Activated CD8-positive, alpha-beta memory T cell treated with anti-CD3 and anti-CD28 coated beads, Interleukin-2, amount 10 ng/mL, durations not matched to agents 7 days and 5 days (primary cell): ENCODE data around the gene RELL1. TPM values are rescaled to one million over a fixed set of nuclear protein-coding genes. Genes with fewer than 3 reads are reported as not detected.

Experiments
- ATAC-seq: fragments of 150-1000 bp; cut with Tn5 transposase; one replicate; pipeline ENCODE4 v1.10.0; 2021; ENCODE audit warnings: moderate library complexity
- CTCF ChIA-PET: fragments of 350-600 bp; sonication (Branson Sonifier 250); formaldehyde crosslinking; loops from one replicate; lab custom pipeline; 2021; ENCODE audit warnings: antibody characterized with exemption; lab: Charles Lee
- DNase-seq: peaks from one replicate; pipeline ENCODE4 v3.0.0-alpha.2; 2020
- H3K27ac Mint-ChIP-seq: one replicate; pipeline ENCODE4 v1.8.0; 2021; ENCODE audit warnings: mild to moderate bottlenecking, mixed read lengths
- H3K27me3 Mint-ChIP-seq: one replicate; pipeline ENCODE4 v1.8.0; 2021; ENCODE audit warnings: mixed read lengths
- H3K36me3 Mint-ChIP-seq: one replicate; pipeline ENCODE4 v1.8.0; 2021; ENCODE audit warnings: mild to moderate bottlenecking, mixed read lengths
- H3K4me1 Mint-ChIP-seq: one replicate; pipeline ENCODE4 v1.8.0; 2021; ENCODE audit warnings: mixed read lengths
- H3K4me3 Mint-ChIP-seq: one replicate; pipeline ENCODE4 v1.8.0; 2021; ENCODE audit warnings: mild to moderate bottlenecking, moderate library complexity, mixed read lengths
- H3K9me3 Mint-ChIP-seq: one replicate; pipeline ENCODE4 v1.8.0; 2022; ENCODE audit warnings: low read depth, mixed read lengths
- total RNA-seq, 2 experiments: library from RNA; stranded (reverse); gene quantifications; one replicate each; pipeline ENCODE4 v1.2.3, GENCODE V29; 2021

The RELL1 gene
- total RNA-seq, 2 experiments from 2014 or later, result 35.5 to 42.3 TPM

- CTCF ChIA-PET, result no interaction called here
- H3K27me3 Mint-ChIP-seq, result peaks cover 3% of the 10 kb centered on the region
- ATAC-seq (no peak), DNase-seq (no peak)
- no peak overlapping the region for H3K4me3 Mint-ChIP-seq
- H3K4me1 Mint-ChIP-seq, result peaks cover 33% of the 10 kb centered on the region
- H3K9me3 Mint-ChIP-seq, result no peaks in the 10 kb centered on the region
- H3K27ac Mint-ChIP-seq, result no peak overlapping the region
- H3K36me3 Mint-ChIP-seq, result peaks cover 1% of the 10 kb centered on the region
These were observed 31.4 kb upstream of the RELL1 start for GRCh38 chr4:37717576-37717975.

GRCh38 chr4:37715889-37716402, 29.8 kb upstream of the RELL1 start:
- DNase-seq (peak; percentile 62), ATAC-seq (peak; percentile 82)
- H3K36me3 Mint-ChIP-seq, result peaks cover 1% of the 10 kb centered on the region
- no peak overlapping the region for H3K4me3 Mint-ChIP-seq
- CTCF ChIA-PET, result no interaction called here
- H3K27ac Mint-ChIP-seq, result peak overlapping the region; percentile 55
- peaks cover 24% of the 10 kb centered on the region for H3K4me1 Mint-ChIP-seq
- H3K9me3 Mint-ChIP-seq, result no peaks in the 10 kb centered on the region
- H3K27me3 Mint-ChIP-seq, result peaks cover 13% of the 10 kb centered on the region

DNA sequence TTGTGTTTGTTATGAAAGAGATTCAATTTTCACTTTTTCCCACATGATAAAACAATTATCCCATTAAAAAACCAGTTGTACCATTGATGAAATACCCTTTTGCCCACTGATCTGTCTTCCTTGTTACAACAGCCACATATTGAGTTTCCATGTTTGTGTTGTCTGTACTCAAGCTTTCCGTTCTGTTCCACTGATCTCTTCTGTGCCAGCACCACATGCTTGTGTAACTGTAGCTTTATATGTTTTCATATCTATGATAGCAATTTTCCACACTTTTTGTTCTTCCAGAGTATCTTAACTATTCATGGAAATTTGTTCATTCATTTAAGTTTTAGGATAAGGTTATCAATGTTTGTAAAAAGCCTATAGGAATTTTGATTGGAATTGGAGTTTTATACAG, 24.3 kb upstream of the RELL1 start:
- CTCF ChIA-PET, result no interaction called here
- Mint-ChIP-seq H3K4me3 (no peak overlapping the region), H3K4me1 (peaks cover 8% of the 10 kb centered on the region), H3K27me3 (peaks cover 28% of the 10 kb centered on the region), H3K27ac (no peak overlapping the region), H3K9me3 (no peaks in the 10 kb centered on the region), H3K36me3 (no peaks in the 10 kb centered on the region)
- no peak for ATAC-seq
- DNase-seq, result no peak

GRCh38 chr4:37706032-37706431, 19.9 kb upstream of the RELL1 start:
- no peak for ATAC-seq
- Mint-ChIP-seq H3K27ac (no peak overlapping the region), H3K4me1 (no peaks in the 10 kb centered on the region), H3K4me3 (no peak overlapping the region), H3K9me3 (no peaks in the 10 kb centered on the region), H3K36me3 (no peaks in the 10 kb centered on the region), H3K27me3 (peaks cover 26% of the 10 kb centered on the region)
- no peak for DNase-seq
- CTCF ChIA-PET, result no interaction called here

- no peaks in the 10 kb centered on the region for H3K9me3 Mint-ChIP-seq
- H3K4me1 Mint-ChIP-seq, result no peaks in the 10 kb centered on the region
- no peaks in the 10 kb centered on the region for H3K36me3 Mint-ChIP-seq
- H3K4me3 Mint-ChIP-seq, result no peak overlapping the region
- H3K27ac Mint-ChIP-seq, result no peak overlapping the region
- CTCF ChIA-PET, result interaction anchor here (1.5 kb wide), 1 partner anchor 30 kb away, joined by 3 read pairs; no protein-coding TSS in a partner anchor
- DNase-seq (no peak), ATAC-seq (no peak)
- H3K27me3 Mint-ChIP-seq, result peaks cover 27% of the 10 kb centered on the region
These were observed 19.4 kb upstream of the RELL1 start for GRCh38 chr4:37705571-37705970.

- ATAC-seq, result no peak
- no peak for DNase-seq
- Mint-ChIP-seq H3K9me3 (no peaks in the 10 kb centered on the region), H3K27ac (no peak overlapping the region), H3K4me3 (no peak overlapping the region), H3K36me3 (no peaks in the 10 kb centered on the region), H3K27me3 (peaks cover 32% of the 10 kb centered on the region), H3K4me1 (no peaks in the 10 kb centered on the region)
- CTCF ChIA-PET, result no interaction called here
These were observed 13.8 kb upstream of the RELL1 start for GRCh38 chr4:37699868-37700481.

GRCh38 chr4:37697566-37697965, 11.4 kb upstream of the RELL1 start:
- no peak overlapping the region for H3K4me3 Mint-ChIP-seq
- CTCF ChIA-PET, result no interaction called here
- DNase-seq (no peak), ATAC-seq (no peak)
- H3K27me3 Mint-ChIP-seq, result peaks cover 25% of the 10 kb centered on the region
- H3K27ac Mint-ChIP-seq, result no peak overlapping the region
- no peaks in the 10 kb centered on the region for H3K36me3 Mint-ChIP-seq
- H3K4me1 Mint-ChIP-seq, result no peaks in the 10 kb centered on the region
- H3K9me3 Mint-ChIP-seq, result peaks cover 1% of the 10 kb centered on the region

DNA sequence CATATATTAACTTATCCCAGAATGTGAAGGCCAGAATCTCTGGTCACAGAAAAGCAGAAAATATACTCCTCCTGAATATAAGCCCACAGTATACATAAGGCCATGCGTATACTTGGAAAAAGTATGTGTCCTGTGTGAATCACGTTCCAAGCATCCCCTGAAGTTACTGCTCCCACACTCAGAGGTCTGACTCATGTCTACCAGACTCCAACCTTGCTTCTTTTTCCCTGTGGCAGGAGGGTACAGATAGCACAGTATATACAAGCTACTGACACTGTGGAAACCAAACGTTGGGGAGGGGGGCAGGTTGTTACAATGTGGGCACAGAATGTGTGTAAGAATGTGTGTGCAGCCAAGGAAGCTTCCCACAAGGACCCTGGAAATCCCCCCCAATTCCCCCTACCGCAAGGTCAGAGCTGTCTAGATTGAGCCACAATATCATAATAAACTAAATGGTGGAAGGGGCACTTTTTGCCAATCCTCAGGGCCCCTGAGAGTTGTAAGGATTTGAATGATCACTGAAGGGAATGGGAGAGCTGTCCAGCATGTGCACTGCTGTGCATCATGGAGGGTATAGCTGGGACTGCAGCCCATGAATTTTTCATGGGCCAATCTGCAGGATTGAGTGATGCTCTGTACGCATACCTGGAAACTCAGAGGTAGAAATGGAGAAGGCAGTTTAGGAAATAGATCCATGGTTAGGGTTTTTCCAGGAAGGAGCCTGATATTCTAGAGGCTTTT, 7.4 kb upstream of the RELL1 start:
- H3K36me3 Mint-ChIP-seq, result peaks cover 2% of the 10 kb centered on the region
- H3K4me3 Mint-ChIP-seq, result no peak overlapping the region
- DNase-seq, result no peak
- CTCF ChIA-PET, result no interaction called here
- no peak for ATAC-seq
- no peak overlapping the region for H3K27ac Mint-ChIP-seq
- peaks cover 13% of the 10 kb centered on the region for H3K27me3 Mint-ChIP-seq
- no peaks in the 10 kb centered on the region for H3K4me1 Mint-ChIP-seq
- peaks cover 3% of the 10 kb centered on the region for H3K9me3 Mint-ChIP-seq

DNA sequence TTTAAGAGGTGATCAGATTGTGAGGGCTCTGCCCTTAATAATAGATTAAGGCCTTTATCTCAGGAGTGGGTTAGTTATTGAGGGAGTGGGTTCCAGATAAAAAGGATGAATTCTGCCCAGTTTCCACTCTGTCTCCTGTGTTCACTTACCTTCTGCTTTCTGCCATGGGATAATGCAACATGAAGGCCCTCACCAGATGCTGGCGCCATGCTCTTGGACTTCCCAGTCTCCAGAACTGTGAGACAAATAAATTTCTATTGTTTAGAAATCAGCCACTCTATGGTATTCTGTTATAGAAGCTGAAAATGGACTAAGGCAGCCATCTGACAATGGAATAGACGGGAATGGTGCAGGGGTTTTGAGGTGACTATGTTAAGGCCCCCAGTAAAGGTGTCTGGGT, 6.9 kb upstream of the RELL1 start:
- H3K36me3 Mint-ChIP-seq, result peaks cover 2% of the 10 kb centered on the region
- no peaks in the 10 kb centered on the region for H3K4me1 Mint-ChIP-seq
- H3K27ac Mint-ChIP-seq, result no peak overlapping the region
- ATAC-seq (no peak), DNase-seq (no peak)
- H3K27me3 Mint-ChIP-seq, result peaks cover 8% of the 10 kb centered on the region
- H3K9me3 Mint-ChIP-seq, result peaks cover 3% of the 10 kb centered on the region
- CTCF ChIA-PET, result no interaction called here
- H3K4me3 Mint-ChIP-seq, result no peak overlapping the region

DNA sequence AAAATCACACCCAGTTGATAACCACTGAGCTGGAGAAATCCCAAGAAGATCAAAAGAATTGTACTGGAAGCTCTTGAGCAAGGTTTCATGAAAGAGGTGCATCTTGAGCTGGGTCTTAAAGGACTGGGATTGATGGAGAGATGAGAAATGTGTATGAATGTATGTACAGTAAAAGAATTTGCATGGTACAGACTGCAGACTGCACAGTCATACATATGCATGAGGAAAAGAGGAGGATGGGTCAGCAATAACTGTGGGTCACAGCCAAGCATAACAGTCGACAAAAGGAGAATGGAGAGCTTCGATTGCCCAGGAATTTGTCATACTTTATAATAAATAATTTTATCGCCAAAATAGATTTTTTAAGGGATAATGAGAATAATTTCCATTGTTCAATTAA, 4.8 kb upstream of the RELL1 start:
- peaks cover 8% of the 10 kb centered on the region for H3K27me3 Mint-ChIP-seq
- H3K36me3 Mint-ChIP-seq, result peaks cover 3% of the 10 kb centered on the region
- no peak for ATAC-seq
- H3K4me3 Mint-ChIP-seq, result no peak overlapping the region
- no peak for DNase-seq
- peaks cover 3% of the 10 kb centered on the region for H3K9me3 Mint-ChIP-seq
- CTCF ChIA-PET, result no interaction called here
- peaks cover 7% of the 10 kb centered on the region for H3K4me1 Mint-ChIP-seq
- no peak overlapping the region for H3K27ac Mint-ChIP-seq

DNA sequence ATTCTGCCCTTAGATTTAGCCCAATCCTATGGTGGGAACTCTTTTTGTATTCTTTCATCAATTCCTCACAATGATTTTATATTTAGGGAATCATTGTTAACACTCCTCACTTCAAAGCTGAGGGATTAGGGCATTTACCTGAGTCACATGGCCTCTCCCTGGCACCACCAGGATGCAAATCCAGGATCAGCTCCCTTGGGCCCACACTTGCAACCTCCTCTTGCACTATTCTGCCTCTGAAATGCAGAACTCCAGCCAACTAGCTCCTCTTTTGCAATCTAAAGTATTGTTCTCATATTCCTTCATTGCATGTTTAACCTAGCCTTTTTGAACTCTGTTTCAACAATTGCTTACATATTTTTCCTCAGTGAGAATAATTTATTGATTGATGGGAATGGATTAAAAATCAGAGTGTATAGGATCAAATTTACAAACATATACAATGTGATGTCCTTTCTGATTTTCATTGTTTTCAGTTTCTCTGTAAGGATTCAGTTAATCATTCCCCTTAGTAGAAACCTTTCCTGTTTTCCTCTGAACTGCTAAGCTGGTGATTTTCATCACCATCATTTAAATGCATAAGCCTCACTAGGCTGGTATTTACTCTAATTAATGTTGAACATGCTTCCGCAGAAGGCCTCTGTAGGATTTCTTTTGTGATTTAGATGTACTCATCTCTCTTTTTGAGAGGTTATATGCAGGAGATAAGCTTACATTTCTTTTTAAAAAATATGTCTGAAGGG, 3.3 kb upstream of the RELL1 start:
- Mint-ChIP-seq H3K27ac (no peak overlapping the region), H3K4me1 (peaks cover 15% of the 10 kb centered on the region), H3K4me3 (no peak overlapping the region), H3K9me3 (peaks cover 3% of the 10 kb centered on the region), H3K27me3 (peaks cover 3% of the 10 kb centered on the region), H3K36me3 (peaks cover 11% of the 10 kb centered on the region)
- CTCF ChIA-PET, result interaction anchor here (1.2 kb wide), 1 partner anchor 78 kb away, joined by 3 read pairs; no protein-coding TSS in a partner anchor
- ATAC-seq (no peak), DNase-seq (no peak)

GRCh38 chr4:37687681-37688080, 1.5 kb upstream of the RELL1 start:
- CTCF ChIA-PET, result interaction anchor here (2.1 kb wide), 1 partner anchor 12 kb away, joined by 7 read pairs; no protein-coding TSS in a partner anchor
- Mint-ChIP-seq H3K27me3 (peaks cover 3% of the 10 kb centered on the region), H3K9me3 (peaks cover 3% of the 10 kb centered on the region)

DNA sequence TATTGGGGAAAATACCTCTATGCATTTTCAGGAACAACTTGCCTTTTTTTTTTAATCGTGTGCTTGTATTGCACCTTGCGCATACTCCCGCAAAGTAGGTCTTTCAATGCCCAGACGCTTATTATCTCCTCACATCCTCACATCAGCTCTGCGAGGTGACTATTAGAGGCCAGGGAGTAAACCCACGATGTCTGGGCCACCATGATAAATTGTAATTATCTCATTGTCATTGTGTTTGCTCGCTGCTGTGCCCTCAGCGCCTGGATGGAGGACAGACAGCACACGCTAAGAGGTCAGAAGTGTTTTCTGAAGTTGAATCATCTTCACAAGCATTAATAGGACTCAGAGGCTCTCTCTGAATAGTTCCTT, 1.0 kb upstream of the RELL1 start:
- CTCF ChIA-PET, result interaction anchor here (1.3 to 2.1 kb wide), 2 partner anchors 11 to 84 kb away, joined by 7 to 8 read pairs; no protein-coding TSS in a partner anchor
- no peak for ATAC-seq
- no peak for DNase-seq
- peaks cover 25% of the 10 kb centered on the region for H3K36me3 Mint-ChIP-seq
- peaks cover 3% of the 10 kb centered on the region for H3K27me3 Mint-ChIP-seq
- H3K27ac Mint-ChIP-seq, result peak overlapping the region; percentile 67
- H3K9me3 Mint-ChIP-seq, result no peaks in the 10 kb centered on the region
- peak overlapping the region; percentile 89 for H3K4me3 Mint-ChIP-seq
- peaks cover 35% of the 10 kb centered on the region for H3K4me1 Mint-ChIP-seq

More at GRCh38 chr4:37687681-37688080, 1.5 kb upstream of the RELL1 start:
- H3K36me3 Mint-ChIP-seq, result peaks cover 23% of the 10 kb centered on the region
- H3K4me1 Mint-ChIP-seq, result peaks cover 30% of the 10 kb centered on the region
- H3K4me3 Mint-ChIP-seq, result no peak overlapping the region
- DNase-seq (no peak), ATAC-seq (no peak)
- H3K27ac Mint-ChIP-seq, result no peak overlapping the region
